Measurements from ENCODE around the gene LIME1.

LIME1 gene

GRCh38 chr20:63739130-63740069 is 2.9 kb downstream of the LIME1 start, which contains the start of gene SLC2A4RG:
SLC2A4RG (plus strand) TSS chr20:63739776; CDS start chr20:63739913, 137 bp downstream.
- DNase-seq = peak; percentile 47

- DNase-seq = peak; percentile 28
Measured at GRCh38 chr20:63740070-63740626, 3.7 kb downstream of the LIME1 start.

GRCh38 chr20:63740627-63741353 is 4.3 kb downstream of the LIME1 start:
- peak; percentile 42 for DNase-seq

- no peak for DNase-seq
Measured at GRCh38 chr20:63741354-63741675, 4.9 kb downstream of the LIME1 start.

GRCh38 chr20:63741676-63742380 is 5.4 kb downstream of the LIME1 start:
- DNase-seq = no peak

- DNase-seq = no peak
Measured at GRCh38 chr20:63742381-63743024, 6.0 kb downstream of the LIME1 start.

- no peak for DNase-seq
Measured at GRCh38 chr20:63743210-63743970, 6.9 kb downstream of the LIME1 start.

- no peak for DNase-seq
Measured at GRCh38 chr20:63744158-63744557, 7.7 kb downstream of the LIME1 start.

GRCh38 chr20:63744574-63745423 is 8.3 kb downstream of the LIME1 start:
- no peak for DNase-seq

- DNase-seq = no peak
Measured at GRCh38 chr20:63745424-63745805, 9.0 kb downstream of the LIME1 start.

- DNase-seq = no peak
Measured at GRCh38 chr20:63745961-63746731, 9.7 kb downstream of the LIME1 start.

- DNase-seq = no peak
Measured at GRCh38 chr20:63746751-63747315, 10.4 kb downstream of the LIME1 start.

GRCh38 chr20:63747622-63748069 is 11.2 kb downstream of the LIME1 start:
- DNase-seq = no peak

- DNase-seq = no peak
Measured at GRCh38 chr20:63748070-63748933, 11.8 kb downstream of the LIME1 start.

- DNase-seq = no peak
Measured at GRCh38 chr20:63748934-63749270, 12.4 kb downstream of the LIME1 start.

- DNase-seq = no peak
Measured at GRCh38 chr20:63749597-63750508, 13.4 kb downstream of the LIME1 start.

GRCh38 chr20:63750807-63751470 is 14.5 kb downstream of the LIME1 start:
- DNase-seq = peak; percentile 54
